ENCODE measurements around the gene DBF4B. TPM values are rescaled to one million over a fixed set of nuclear protein-coding genes. Genes with fewer than 3 reads are reported as not detected.
A peak's percentile ranks its signal among the peaks of the same experiment; 100 is the strongest.
"Not testable (repeated sequence)": the region's sequence is repeated elsewhere in the genome, so short reads cannot be mapped to it uniquely, and the experiment has no call there.

The DBF4B gene
- total and polyA plus RNA-seq, 9 donors, result 4.1 to 11.3 (median 7.8) TPM

DNA sequence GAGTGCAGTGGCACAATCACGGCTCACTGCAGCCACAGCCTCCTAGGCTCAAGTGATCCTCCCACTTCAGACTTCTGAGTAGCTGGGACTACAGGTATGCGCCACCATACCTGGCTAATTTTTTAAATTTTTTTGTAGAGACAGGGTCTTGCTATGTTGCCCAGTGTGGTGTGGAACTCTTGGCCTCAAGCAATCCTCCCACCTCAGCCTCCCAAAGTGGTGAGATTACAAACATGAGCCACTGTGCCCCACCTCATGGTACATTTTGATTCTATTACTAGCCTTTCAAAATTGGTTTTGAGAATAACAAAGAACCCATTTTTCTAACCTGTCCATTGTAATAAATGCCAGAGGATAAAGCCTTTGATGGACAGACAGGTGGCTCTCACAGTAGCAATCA lies 20.3 kb upstream of the DBF4B start:
- Histone ChIP-seq H3K4me1 (ENCODE audit: control insufficient read depth, insufficient read depth, low read length) (peaks cover 27% of the 10 kb centered on the region), H3K27ac (ENCODE audit: low read length) (peak overlapping the region; percentile 67), H3K36me3 (ENCODE audit: control insufficient read depth, insufficient read depth, low read length) (peaks cover 6% of the 10 kb centered on the region), H3K9me3 (replicated peaks; ENCODE audit: control insufficient read depth, low read depth, low read length) (no peaks in the 10 kb centered on the region), H3K4me3 (ENCODE audit: low read length) (no peak overlapping the region), H3K27me3 (ENCODE audit: control insufficient read depth, insufficient read depth, low read length) (no peaks in the 10 kb centered on the region)
- DNase-seq, result no peak
- WGBS (ENCODE audit: insufficient coverage), result no CpG with 5 or more reads among the region's 2 CpGs

DNA sequence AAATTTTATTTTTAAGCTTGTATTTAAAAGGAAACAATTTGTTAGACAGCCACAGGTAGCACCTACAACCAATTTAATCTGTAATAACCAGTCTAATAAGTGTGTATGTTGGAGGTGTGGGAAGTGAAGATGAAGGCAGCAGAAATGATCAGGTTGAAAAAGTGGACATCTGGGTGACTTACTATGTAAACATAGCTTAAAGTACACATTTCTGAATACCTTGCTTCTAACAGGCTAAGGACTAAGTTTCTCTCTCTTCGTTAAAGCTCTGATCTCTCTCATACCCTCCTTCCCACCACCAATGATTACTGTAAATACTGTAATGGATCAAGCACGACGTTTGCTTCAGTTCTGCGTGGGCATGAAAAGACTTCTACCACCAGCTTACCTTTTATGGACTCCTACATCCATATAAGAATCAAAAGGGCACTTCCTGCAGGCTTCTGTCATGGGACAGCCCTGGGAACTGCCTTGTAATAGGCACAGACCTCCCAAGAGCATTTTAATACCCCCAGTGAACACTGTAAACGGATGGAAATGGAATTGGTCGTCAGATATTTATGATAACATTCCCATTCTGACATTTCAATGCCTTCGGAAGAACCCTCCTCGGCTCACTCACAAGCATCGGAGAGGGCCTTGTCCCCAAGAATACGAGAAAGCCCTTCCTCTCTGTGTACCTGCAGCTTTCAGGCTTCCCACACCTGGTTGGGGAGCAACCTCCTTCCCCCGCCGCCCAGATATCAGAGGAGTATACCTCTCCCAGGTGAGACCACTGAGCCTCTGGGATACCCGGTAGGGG lies 19.6 kb upstream of the DBF4B start:
- Histone ChIP-seq H3K36me3 (ENCODE audit: control insufficient read depth, insufficient read depth, low read length) (peaks cover 1% of the 10 kb centered on the region), H3K9me3 (replicated peaks; ENCODE audit: control insufficient read depth, low read depth, low read length) (no peaks in the 10 kb centered on the region), H3K27ac (ENCODE audit: low read length) (peak overlapping the region; percentile 85), H3K4me3 (ENCODE audit: low read length) (peak overlapping the region; percentile 98), H3K27me3 (ENCODE audit: control insufficient read depth, insufficient read depth, low read length) (no peaks in the 10 kb centered on the region), H3K4me1 (ENCODE audit: control insufficient read depth, insufficient read depth, low read length) (peaks cover 27% of the 10 kb centered on the region)
- WGBS (ENCODE audit: insufficient coverage), result 5% methylated on average over 4 of the region's 13 CpGs
- DNase-seq, result no peak

- Histone ChIP-seq H3K36me3 (ENCODE audit: control insufficient read depth, insufficient read depth, low read length) (no peaks in the 10 kb centered on the region), H3K4me3 (ENCODE audit: low read length) (peak within 1 kb of the TSS; percentile 98), H3K9me3 (replicated peaks; ENCODE audit: control insufficient read depth, low read depth, low read length) (no peaks in the 10 kb centered on the region), H3K27ac (ENCODE audit: low read length) (peak within 1 kb of the TSS; percentile 90), H3K4me1 (ENCODE audit: control insufficient read depth, insufficient read depth, low read length) (peaks cover 27% of the 10 kb centered on the region), H3K27me3 (ENCODE audit: control insufficient read depth, insufficient read depth, low read length) (no peaks in the 10 kb centered on the region)
- DNase-seq, result peak; percentile 95
- 0% methylated on average over 48 of the region's 51 CpGs for WGBS (ENCODE audit: insufficient coverage)
Measured at GRCh38 chr17:44689477-44690217, 18.8 kb upstream of the DBF4B start, which contains the start of gene CCDC43. CCDC43 (minus strand) TSS chr17:44689776; CDS start chr17:44689753, 23 bp downstream.

DNA sequence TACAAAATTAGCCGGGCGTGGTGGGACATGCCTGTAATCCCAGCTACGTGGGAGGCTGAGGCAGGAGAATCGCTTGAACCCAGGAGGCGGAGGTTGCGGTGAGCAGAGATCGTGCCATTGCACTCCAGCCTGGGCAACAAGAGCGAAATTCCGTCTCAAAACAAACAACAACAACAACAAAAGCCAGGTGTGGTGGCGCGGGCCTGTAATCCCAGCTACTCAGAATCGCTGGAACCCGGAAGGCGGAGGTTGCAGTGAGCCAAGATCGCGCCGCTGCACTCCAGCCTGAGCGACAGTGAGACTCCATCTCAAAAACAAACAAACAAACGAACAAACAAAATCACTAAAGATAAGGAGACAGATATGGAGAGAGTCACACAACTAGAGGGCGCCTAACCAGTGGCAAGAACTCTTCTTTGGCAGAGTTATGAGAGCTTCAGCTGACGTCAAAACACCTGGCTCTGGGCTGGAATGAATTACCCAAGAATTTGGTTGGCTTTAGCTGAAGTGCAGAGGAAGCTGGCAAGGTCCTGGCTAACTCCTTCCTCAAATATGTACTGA lies 17.6 kb upstream of the DBF4B start:
- DNase-seq; H3K4me3 ChIP-seq (ENCODE audit: low read length): not testable (repeated sequence)

DNA sequence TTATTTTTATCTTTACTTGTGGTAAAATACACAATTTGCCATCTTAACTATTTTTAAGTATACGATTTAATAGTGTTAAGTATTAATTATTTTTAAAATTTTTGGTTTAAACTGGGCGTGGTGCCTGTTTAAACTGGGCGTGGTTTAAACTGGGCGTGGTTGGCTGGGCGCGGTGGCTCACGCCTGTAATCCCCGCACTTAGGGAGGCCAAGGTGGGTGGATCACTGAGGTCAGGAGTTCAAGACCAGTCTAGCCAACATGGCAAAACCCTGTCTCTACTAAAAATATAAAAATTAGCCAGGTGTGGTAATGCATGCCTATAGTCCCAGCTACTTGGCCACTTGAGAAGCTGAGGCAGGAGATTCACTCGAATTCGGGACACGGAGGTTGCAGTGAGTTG lies 14.9 kb upstream of the DBF4B start:
- H3K27me3 ChIP-seq (ENCODE audit: control insufficient read depth, insufficient read depth, low read length), result no peaks in the 10 kb centered on the region
- peaks cover 15% of the 10 kb centered on the region for H3K4me1 ChIP-seq (ENCODE audit: control insufficient read depth, insufficient read depth, low read length)
- DNase-seq, result no peak
- no peak overlapping the region for H3K27ac ChIP-seq (ENCODE audit: low read length)
- no peak overlapping the region for H3K4me3 ChIP-seq (ENCODE audit: low read length)
- no peaks in the 10 kb centered on the region for H3K9me3 ChIP-seq (replicated peaks; ENCODE audit: control insufficient read depth, low read depth, low read length)
- WGBS (ENCODE audit: insufficient coverage), result 88% methylated on average over 6 of the region's 11 CpGs
- no peaks in the 10 kb centered on the region for H3K36me3 ChIP-seq (ENCODE audit: control insufficient read depth, insufficient read depth, low read length)

More for the DNA sequence above, 17.6 kb upstream of the DBF4B start:
- H3K4me1 ChIP-seq (ENCODE audit: control insufficient read depth, insufficient read depth, low read length), result peaks cover 27% of the 10 kb centered on the region
- H3K27me3 ChIP-seq (ENCODE audit: control insufficient read depth, insufficient read depth, low read length); H3K27ac ChIP-seq (ENCODE audit: low read length); H3K9me3 ChIP-seq (replicated peaks; ENCODE audit: control insufficient read depth, low read depth, low read length); H3K36me3 ChIP-seq (ENCODE audit: control insufficient read depth, insufficient read depth, low read length): not testable (repeated sequence)
- WGBS (ENCODE audit: insufficient coverage), result 75% methylated on average over 4 of the region's 21 CpGs

- WGBS (ENCODE audit: insufficient coverage), result 86% methylated on average over 1 of the region's 10 CpGs
Measured at GRCh38 chr17:44700288-44700687, 8.2 kb upstream of the DBF4B start.

GRCh38 chr17:44707755-44708400 lies 587 bp upstream of the DBF4B start:
- H3K36me3 ChIP-seq (ENCODE audit: control insufficient read depth, insufficient read depth, low read length), result no peaks in the 10 kb centered on the region
- 19% methylated on average over 3 of the region's 4 CpGs for WGBS (ENCODE audit: insufficient coverage)

More at GRCh38 chr17:44700288-44700687, 8.2 kb upstream of the DBF4B start:
- not testable (repeated sequence) for H3K27me3 ChIP-seq (ENCODE audit: control insufficient read depth, insufficient read depth, low read length); H3K9me3 ChIP-seq (replicated peaks; ENCODE audit: control insufficient read depth, low read depth, low read length); H3K36me3 ChIP-seq (ENCODE audit: control insufficient read depth, insufficient read depth, low read length); DNase-seq; H3K4me1 ChIP-seq (ENCODE audit: control insufficient read depth, insufficient read depth, low read length); H3K4me3 ChIP-seq (ENCODE audit: low read length); H3K27ac ChIP-seq (ENCODE audit: low read length)

GRCh38 chr17:44719444-44719843 lies 11.0 kb downstream of the DBF4B start:
- Histone ChIP-seq H3K27me3 (ENCODE audit: control insufficient read depth, insufficient read depth, low read length) (no peaks in the 10 kb centered on the region), H3K9me3 (replicated peaks; ENCODE audit: control insufficient read depth, low read depth, low read length) (peaks cover 3% of the 10 kb centered on the region), H3K4me1 (ENCODE audit: control insufficient read depth, insufficient read depth, low read length) (no peaks in the 10 kb centered on the region), H3K36me3 (ENCODE audit: control insufficient read depth, insufficient read depth, low read length) (peaks cover 26% of the 10 kb centered on the region), H3K27ac (ENCODE audit: low read length) (no peak overlapping the region), H3K4me3 (ENCODE audit: low read length) (no peak overlapping the region)
- WGBS (ENCODE audit: insufficient coverage), result no CpG with 5 or more reads among the region's 1 CpG
- no peak for DNase-seq

More at GRCh38 chr17:44707755-44708400, 587 bp upstream of the DBF4B start:
- DNase-seq, result no peak
- no peaks in the 10 kb centered on the region for H3K9me3 ChIP-seq (replicated peaks; ENCODE audit: control insufficient read depth, low read depth, low read length)
- H3K4me3 ChIP-seq (ENCODE audit: low read length), result peak overlapping the region; percentile 99
- H3K4me1 ChIP-seq (ENCODE audit: control insufficient read depth, insufficient read depth, low read length), result peaks cover 6% of the 10 kb centered on the region
- peaks cover 3% of the 10 kb centered on the region for H3K27me3 ChIP-seq (ENCODE audit: control insufficient read depth, insufficient read depth, low read length)
- peak overlapping the region; percentile 92 for H3K27ac ChIP-seq (ENCODE audit: low read length)

- WGBS (ENCODE audit: insufficient coverage), result 80% methylated on average over 2 of the region's 5 CpGs
- no peak overlapping the region for H3K4me3 ChIP-seq (ENCODE audit: low read length)
Measured at GRCh38 chr17:44722254-44722653, 13.8 kb downstream of the DBF4B start.

More at GRCh38 chr17:44722254-44722653, 13.8 kb downstream of the DBF4B start:
- peaks cover 21% of the 10 kb centered on the region for H3K36me3 ChIP-seq (ENCODE audit: control insufficient read depth, insufficient read depth, low read length)
- no peaks in the 10 kb centered on the region for H3K4me1 ChIP-seq (ENCODE audit: control insufficient read depth, insufficient read depth, low read length)
- peaks cover 3% of the 10 kb centered on the region for H3K9me3 ChIP-seq (replicated peaks; ENCODE audit: control insufficient read depth, low read depth, low read length)
- no peaks in the 10 kb centered on the region for H3K27me3 ChIP-seq (ENCODE audit: control insufficient read depth, insufficient read depth, low read length)
- DNase-seq, result no peak
- no peak overlapping the region for H3K27ac ChIP-seq (ENCODE audit: low read length)

Measured in muscle of leg (tissue), 11 donors.